Measurements from ENCODE around the gene PHF21A.

- TF ChIP-seq CTCF (conservative IDR thresholded peaks at IDR 0.05), result no peak
- no peak for TF ChIP-seq ZFX (IDR thresholded peaks at IDR 0.05)
These were observed 103.9 kb downstream of the PHF21A start for GRCh38 chr11:46017341-46017740.
